SK-N-MC (cell line): ENCODE results near the gene MGAT5.

Experiments used
- EZH2 ChIP-seq: fragments of 200-600 bp; sonication (generic); IDR thresholded peaks from one replicate; pipeline ENCODE4 v1.6.1; 2017; ENCODE audit warnings: antibody characterized with exemption
- FOXP2 ChIP-seq: optimal IDR thresholded peaks from 2 replicates; pipeline ENCODE3; 2011; ENCODE audit warnings: mild to moderate bottlenecking, moderate library complexity; ENCODE audit not compliant: insufficient read depth; ENCODE audit errors: extremely low read length, control extremely low read depth
- POLR2AphosphoS5 ChIP-seq: IDR thresholded peaks from 2 replicates; pipeline ENCODE4 v1.6.1; 2012; ENCODE audit warnings: mild to moderate bottlenecking, low read depth, low read length, borderline replicate concordance

DNA sequence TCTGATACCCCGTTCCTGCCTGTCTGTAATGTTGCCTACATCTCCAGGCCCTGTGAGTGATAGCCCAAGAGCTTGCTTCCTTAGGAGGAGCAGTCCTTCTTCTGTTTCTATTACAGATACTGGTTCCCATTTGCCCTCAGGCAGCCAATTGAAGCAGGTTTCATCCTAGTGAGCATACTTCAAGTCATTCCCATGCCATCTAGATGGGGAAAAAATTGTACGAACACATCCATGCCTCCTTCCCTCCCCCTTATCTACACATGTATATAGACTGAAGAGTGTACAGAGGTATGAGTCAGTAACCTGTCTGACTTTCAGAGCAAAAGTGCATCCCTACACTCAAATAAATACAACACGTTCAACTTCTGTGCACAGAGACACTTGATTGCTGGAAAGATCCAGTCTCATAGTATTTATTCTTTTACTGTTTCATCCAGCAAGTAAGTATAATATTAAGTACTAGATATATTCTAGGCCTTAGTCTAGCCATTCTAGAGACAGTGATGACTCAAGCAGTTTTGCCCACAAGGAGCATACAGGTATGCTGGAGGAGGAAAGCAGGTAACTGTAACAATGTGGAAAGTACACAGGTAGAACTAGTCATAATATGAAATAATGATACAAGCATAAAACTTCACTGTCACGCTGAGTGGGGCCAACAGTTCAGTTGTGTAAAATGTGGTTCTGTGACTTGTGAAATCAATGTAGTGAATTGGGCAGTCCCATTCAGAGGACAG is 153.4 kb downstream of the MGAT5 start:
- no peak for TF ChIP-seq POLR2AphosphoS5
- no peak for TF ChIP-seq EZH2
- TF ChIP-seq FOXP2: no peak
